Sigmoid colon (tissue), 7 donors: Measurements from ENCODE around the gene OGFR. TPM values are rescaled to one million over a fixed set of nuclear protein-coding genes. Genes with fewer than 3 reads are reported as not detected.

Experiments
- DNase-seq: peaks from one replicate; pipeline ENCODE4 v3.0.0-alpha.2; 2019
- H3K27ac ChIP-seq, 4 donors: fragments of 200-600 bp; sonication (generic); one replicate each; pipeline ENCODE4 v1.5.1; 2016 to 2019; ENCODE audit warnings: mild to moderate bottlenecking in 1 of 4
- H3K27me3 ChIP-seq, 3 donors: fragments of 200-600 bp; sonication (generic); one replicate each; pipeline ENCODE4 v1.5.1; 2019; ENCODE audit warnings: mild to moderate bottlenecking in 1 of 3
- H3K36me3 ChIP-seq, 4 donors: fragments of 200-600 bp; sonication (generic); one replicate each; pipeline ENCODE4 v1.5.1; 2016 to 2019
- H3K4me1 ChIP-seq, 4 donors: fragments of 200-600 bp; sonication (generic); one replicate each; pipeline ENCODE4 v1.5.1; 2017 to 2019
- H3K4me3 ChIP-seq, 4 donors: fragments of 200-600 bp; sonication (generic); one replicate each; pipeline ENCODE4 v1.5.1; 2017 to 2019; ENCODE audit warnings: mild to moderate bottlenecking in 2 of 4, moderate library complexity in 1 of 4
- H3K9me3 ChIP-seq, 4 donors: fragments of 200-600 bp in 3 of 4; sonication (generic) in 3 of 4; one replicate each; pipeline versions ENCODE4 v1.5.1 to v1.6.1; 2013 to 2019
- EP300 ChIP-seq, 4 donors: sonication (generic); formaldehyde crosslinking; IDR thresholded peaks; one replicate each; pipeline ENCODE4 v1.6.1; 2017; ENCODE audit warnings: antibody characterized with exemption in 4 of 4
- POLR2A ChIP-seq, 2 donors: fragments of 450-650 bp; IDR thresholded peaks; one replicate each; pipeline ENCODE4 v1.6.1; 2016; ENCODE audit warnings: antibody characterized with exemption in 2 of 2, mild to moderate bottlenecking in 2 of 2, moderate library complexity in 2 of 2
- POLR2AphosphoS5 ChIP-seq, 4 donors: sonication (generic); formaldehyde crosslinking; IDR thresholded peaks; one replicate each; pipeline ENCODE4 v1.6.1; 2017; ENCODE audit warnings: antibody characterized with exemption in 4 of 4
- WGBS, 2 donors: extraction: QIAGEN DNeasy Blood & Tissue Kit; methylation state at CpG; one replicate each; pipeline ENCODE4 v1.1.7; 2013; 5-methylcytosine and 5-hydroxymethylcytosine counted together
- intact Hi-C: fragments of 100-400 bp; cut with DNase I; formaldehyde crosslinking; loops from one replicate; pipeline ENCODE4 v1.15.1; 2023
- polyA plus RNA-seq, 3 donors: library from polyadenylated mRNA; stranded (reverse); fragments of 200-250 nt; gene quantifications; one replicate each; pipeline ENCODE4 v1.2.3, GENCODE V29; 2013
- total RNA-seq, 4 donors: library from RNA; depleted of rRNA; stranded (reverse); fragments of >200 nt; gene quantifications; one replicate each; pipeline ENCODE4 v1.1.0, GENCODE V29; 2016
- TF ChIP-seq, protein P1 (sequence below), 4 experiments: fragments of 450-650 bp in 3 of 4; fragments of 200-600 bp in 1 of 4; IDR thresholded peaks; one replicate each; pipeline ENCODE4 v1.5.1; 2016 to 2019; ENCODE audit warnings: antibody characterized with exemption in 4 of 4, mild to moderate bottlenecking in 3 of 4, moderate library complexity in 2 of 4
- donor health status: healthy with polysubstance abuse.
- donor health status: Bipolar disorder and iron deficiency.
- donor health status: healthy.

OGFR gene
- total and polyA plus RNA-seq, 7 donors, result 22.2 to 64.8 (median 46.6) TPM

DNA sequence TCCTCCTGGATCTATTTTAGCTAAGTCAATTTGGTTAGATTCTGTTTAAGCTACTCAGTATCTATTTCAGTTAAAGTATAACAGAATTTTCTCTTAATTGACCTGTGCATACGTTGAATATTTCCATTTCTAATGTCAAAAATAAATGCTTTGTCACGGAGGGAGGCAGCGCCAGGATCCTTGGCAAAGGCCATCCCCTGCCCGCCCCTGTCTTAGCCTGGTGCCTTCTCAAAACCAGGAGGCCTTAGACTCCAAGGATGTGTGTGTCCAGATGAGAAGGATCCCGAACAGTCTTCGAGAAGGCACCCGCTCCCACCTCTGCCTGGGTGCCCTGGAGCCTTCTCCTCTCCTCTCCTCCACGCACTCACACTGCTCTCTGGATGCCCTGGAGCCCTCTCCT, 34.6 kb downstream of the OGFR start:
- H3K4me1 ChIP-seq, result no peaks in the 10 kb centered on the region
- 91 to 94% methylated on average over 8 of the region's 8 CpGs for WGBS, 2 donors
- intact Hi-C loops, result no loop called here

DNA sequence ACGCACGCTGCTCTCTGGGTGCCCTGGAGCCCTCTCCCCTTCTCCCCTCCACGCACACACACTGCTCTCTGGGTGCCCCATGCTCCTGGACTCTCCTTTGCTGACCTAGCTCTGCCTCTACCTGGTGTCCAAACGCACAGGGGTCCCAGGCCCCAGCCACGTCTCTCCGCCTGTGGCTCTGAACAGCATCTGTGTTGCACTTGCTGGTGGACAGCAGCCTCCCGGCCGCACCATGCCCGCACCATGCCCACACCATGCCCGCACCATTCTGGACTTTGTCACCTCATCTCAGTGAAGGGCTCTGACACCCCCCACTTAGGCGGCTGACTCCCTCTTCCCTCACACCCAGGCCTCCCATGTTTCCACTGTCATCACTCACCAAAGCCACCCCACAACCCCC, 35.2 kb downstream of the OGFR start:
- Histone ChIP-seq H3K27me3 (peaks cover 0 to 35% (median 21%) of the 10 kb centered on the region in 3 donors), H3K4me3 (no peak overlapping the region), H3K27ac (no peak overlapping the region), H3K9me3 (no peaks in the 10 kb centered on the region), H3K36me3 (no peaks in the 10 kb centered on the region), H3K4me1 (no peaks in the 10 kb centered on the region)
- intact Hi-C loops, result no loop called here
- 86 to 94% methylated on average over 11 of the region's 11 CpGs for WGBS, 2 donors
- no peak for DNase-seq
- TF ChIP-seq POLR2A (IDR thresholded peaks at IDR 0.05) (no peak), POLR2AphosphoS5 (IDR thresholded peaks at IDR 0.05) (no peak), EP300 (IDR thresholded peaks at IDR 0.05) (no peak)
- TF ChIP-seq, protein P1, sequence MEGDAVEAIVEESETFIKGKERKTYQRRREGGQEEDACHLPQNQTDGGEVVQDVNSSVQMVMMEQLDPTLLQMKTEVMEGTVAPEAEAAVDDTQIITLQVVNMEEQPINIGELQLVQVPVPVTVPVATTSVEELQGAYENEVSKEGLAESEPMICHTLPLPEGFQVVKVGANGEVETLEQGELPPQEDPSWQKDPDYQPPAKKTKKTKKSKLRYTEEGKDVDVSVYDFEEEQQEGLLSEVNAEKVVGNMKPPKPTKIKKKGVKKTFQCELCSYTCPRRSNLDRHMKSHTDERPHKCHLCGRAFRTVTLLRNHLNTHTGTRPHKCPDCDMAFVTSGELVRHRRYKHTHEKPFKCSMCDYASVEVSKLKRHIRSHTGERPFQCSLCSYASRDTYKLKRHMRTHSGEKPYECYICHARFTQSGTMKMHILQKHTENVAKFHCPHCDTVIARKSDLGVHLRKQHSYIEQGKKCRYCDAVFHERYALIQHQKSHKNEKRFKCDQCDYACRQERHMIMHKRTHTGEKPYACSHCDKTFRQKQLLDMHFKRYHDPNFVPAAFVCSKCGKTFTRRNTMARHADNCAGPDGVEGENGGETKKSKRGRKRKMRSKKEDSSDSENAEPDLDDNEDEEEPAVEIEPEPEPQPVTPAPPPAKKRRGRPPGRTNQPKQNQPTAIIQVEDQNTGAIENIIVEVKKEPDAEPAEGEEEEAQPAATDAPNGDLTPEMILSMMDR (IDR thresholded peaks at IDR 0.05), result no peak

More for the DNA sequence above, 34.6 kb downstream of the OGFR start:
- no peaks in the 10 kb centered on the region for H3K9me3 ChIP-seq
- no peaks in the 10 kb centered on the region for H3K36me3 ChIP-seq
- no peak overlapping the region for H3K27ac ChIP-seq
- peaks cover 0 to 35% (median 21%) of the 10 kb centered on the region in 3 donors for H3K27me3 ChIP-seq
- H3K4me3 ChIP-seq, result no peak overlapping the region
- TF ChIP-seq POLR2A (IDR thresholded peaks at IDR 0.05) (no peak), EP300 (IDR thresholded peaks at IDR 0.05) (no peak)
- TF ChIP-seq, protein P1 (IDR thresholded peaks at IDR 0.05), result no peak
- DNase-seq, result no peak

DNA sequence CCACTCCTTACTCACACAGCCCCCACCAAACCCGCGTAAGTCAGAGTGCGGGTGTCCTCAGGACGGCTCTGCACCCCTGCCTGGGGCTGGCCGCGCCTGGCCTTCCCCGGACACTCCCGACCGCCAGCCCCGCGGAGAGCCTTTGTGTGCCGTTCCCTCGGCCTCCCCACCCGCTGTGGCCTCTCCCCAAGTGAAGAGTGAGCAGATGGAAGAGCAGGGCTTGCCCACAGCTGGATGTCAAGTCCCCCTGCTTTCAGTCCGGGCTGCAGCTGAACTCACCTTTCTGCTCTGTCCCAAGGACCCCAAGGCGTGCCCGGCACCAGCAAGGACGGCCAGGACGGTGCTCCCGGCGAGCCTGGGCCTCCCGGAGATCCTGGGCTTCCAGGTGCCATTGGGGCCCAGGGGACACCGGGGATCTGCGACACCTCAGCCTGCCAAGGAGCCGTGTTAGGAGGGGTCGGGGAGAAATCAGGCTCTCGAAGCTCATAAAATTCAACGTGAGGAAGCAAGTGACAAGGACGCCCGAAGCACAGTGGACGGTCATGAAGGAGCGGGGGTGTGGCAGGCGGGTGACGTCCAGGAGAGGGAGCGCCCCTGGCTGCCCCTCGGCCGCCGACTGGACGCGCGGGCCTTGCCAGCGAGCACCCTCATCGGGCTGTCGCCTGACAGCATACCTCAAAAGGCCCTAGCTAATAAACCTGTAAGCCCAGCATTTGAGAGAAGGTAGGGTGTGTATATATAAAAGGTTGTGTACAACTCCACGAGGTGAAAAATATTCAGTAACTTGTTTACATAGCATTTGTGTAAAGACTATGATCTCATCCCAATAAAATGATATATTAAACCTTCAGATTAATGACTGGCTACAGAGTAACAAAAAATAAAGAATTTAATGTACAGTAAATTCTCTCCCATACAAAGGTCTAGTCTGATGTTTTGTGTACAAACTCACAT, 35.9 kb downstream of the OGFR start:
- Histone ChIP-seq H3K4me3 (no peak overlapping the region), H3K27me3 (peaks cover 0 to 35% (median 21%) of the 10 kb centered on the region in 3 donors), H3K36me3 (peaks cover 0 to under 1% (median 0%) of the 10 kb centered on the region in 4 donors), H3K27ac (no peak overlapping the region), H3K9me3 (no peaks in the 10 kb centered on the region), H3K4me1 (no peaks in the 10 kb centered on the region)
- DNase-seq, result no peak
- TF ChIP-seq, protein P1 (IDR thresholded peaks at IDR 0.05), result no peak
- TF ChIP-seq EP300 (IDR thresholded peaks at IDR 0.05), result no peak
- no peak for TF ChIP-seq POLR2AphosphoS5 (IDR thresholded peaks at IDR 0.05)
- TF ChIP-seq POLR2A (IDR thresholded peaks at IDR 0.05), result no peak
- 29 to 71% methylated on average over 45 of the region's 45 CpGs for WGBS, 2 donors
- intact Hi-C loops, result no loop called here

DNA sequence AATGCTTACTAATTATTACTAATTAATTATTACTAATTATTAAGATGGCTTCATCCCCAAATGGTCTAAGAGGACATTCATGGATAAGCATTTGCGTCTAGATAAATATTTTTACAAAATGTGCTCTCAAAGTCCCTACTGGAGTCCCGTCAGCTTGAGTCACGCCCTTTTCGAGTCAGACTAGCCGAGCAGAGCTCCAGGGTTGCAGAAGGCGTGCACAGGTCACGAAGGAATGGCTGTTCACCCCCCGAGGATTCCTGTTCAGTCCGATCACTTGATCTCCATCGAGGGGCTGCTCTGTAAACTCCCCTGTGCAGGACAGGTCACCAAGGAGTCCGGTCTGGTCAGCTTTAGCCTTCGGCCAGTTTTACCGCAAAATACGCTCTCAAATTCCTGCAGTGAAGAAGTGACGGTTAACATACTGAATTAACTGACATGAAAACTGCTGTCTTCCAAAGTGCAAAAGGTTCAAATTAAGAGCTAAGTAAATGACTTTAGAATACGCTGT, 37.1 kb downstream of the OGFR start:
- no peaks in the 10 kb centered on the region for H3K4me1 ChIP-seq
- peaks cover 0 to 2% (median 0%) of the 10 kb centered on the region in 4 donors for H3K36me3 ChIP-seq
- TF ChIP-seq, protein P1 (IDR thresholded peaks at IDR 0.05), result no peak
- TF ChIP-seq POLR2A (IDR thresholded peaks at IDR 0.05), result no peak
- no peak for TF ChIP-seq EP300 (IDR thresholded peaks at IDR 0.05)
- H3K27me3 ChIP-seq, result peaks cover 0 to 28% (median 21%) of the 10 kb centered on the region in 3 donors
- H3K4me3 ChIP-seq, result no peak overlapping the region
- intact Hi-C loops, result no loop called here
- H3K9me3 ChIP-seq, result no peaks in the 10 kb centered on the region
- WGBS, 2 donors, result 53 to 83% methylated on average over 16 of the region's 16 CpGs
- DNase-seq, result no peak
- no peak overlapping the region for H3K27ac ChIP-seq
